H1 (cell line): ENCODE measurements around the gene ZMIZ1. TPM values are rescaled to one million over a fixed set of nuclear protein-coding genes. Genes with fewer than 3 reads are reported as not detected.

Experiments
- CTCF ChIA-PET: fragments of 300-600 bp; sonication (Branson Sonifier 250); formaldehyde crosslinking; loops from one replicate; lab custom pipeline; 2021; ENCODE audit not compliant: partially characterized antibody; lab: Charles Lee
- POLR2A ChIA-PET: fragments of 300-600 bp; sonication (Branson Sonifier 250); formaldehyde crosslinking; loops from one replicate; lab custom pipeline; 2021; ENCODE audit warnings: inconsistent platforms; ENCODE audit not compliant: partially characterized antibody; lab: Charles Lee
- DNase-seq, 2 experiments: peaks; one replicate each; pipeline versions ENCODE4 v3.0.0 to v3.0.0-alpha.2; 2010 to 2022; ENCODE audit warnings: low spot score in 2 of 2, low read depth in 1 of 2, mixed read lengths in 1 of 2
- FAIRE-seq: peaks from 2 replicates; lab custom pipeline; 2011; peaks lifted over from hg19 to GRCh38; lab: Jason Lieb, UNC
- H2AFZ ChIP-seq: 2 replicates; pipeline ENCODE4 v1.8.1; 2012; ENCODE audit warnings: low read length, inconsistent platforms
- H2AK5ac ChIP-seq: 2 replicates; pipeline ENCODE4 v1.6.1; 2013; ENCODE audit warnings: low read depth, low read length
- H2BK120ac ChIP-seq: replicated peaks from 2 replicates; pipeline ENCODE3; 2013; ENCODE audit warnings: low read depth, low read length, inconsistent platforms
- H2BK12ac ChIP-seq: 2 replicates; pipeline ENCODE4 v1.6.1; 2013; ENCODE audit warnings: low read depth, low read length
- H2BK15ac ChIP-seq: 2 replicates; pipeline ENCODE4 v1.6.1; 2013; ENCODE audit warnings: low read length
- H2BK20ac ChIP-seq: 2 replicates; pipeline ENCODE4 v1.6.1; 2013; ENCODE audit warnings: low read length
- H2BK5ac ChIP-seq: 2 replicates; pipeline ENCODE4 v1.6.1; 2013; ENCODE audit warnings: low read depth, low read length
- H3K14ac ChIP-seq: 2 replicates; pipeline ENCODE4 v1.6.1; 2013; ENCODE audit warnings: inconsistent platforms; ENCODE audit not compliant: insufficient read length
- H3K18ac ChIP-seq: 2 replicates; pipeline ENCODE4 v1.6.1; 2013; ENCODE audit warnings: low read length; ENCODE audit errors: extremely low read depth
- H3K23ac ChIP-seq: 2 replicates; pipeline ENCODE4 v1.6.1; 2013; ENCODE audit warnings: inconsistent platforms; ENCODE audit not compliant: insufficient read length
- H3K23me2 ChIP-seq: 2 replicates; pipeline ENCODE4 v1.6.1; 2013; ENCODE audit warnings: low read depth, low read length
- H3K27ac ChIP-seq: 2 replicates; pipeline ENCODE4 v1.6.1; 2011; ENCODE audit warnings: low read depth, low read length, inconsistent platforms
- H3K27me3 ChIP-seq, 4 experiments: replicated peaks in 1 of 4; 1 replicate in 1 of 4; 2 replicates in 3 of 4; pipeline versions ENCODE4 v1.6.1 to v1.8.1; 2011 to 2013; ENCODE audit warnings: low read length in 3 of 4, mild to moderate bottlenecking in 3 of 4, inconsistent platforms in 2 of 4, mixed read lengths in 2 of 4, moderate library complexity in 1 of 4; ENCODE audit not compliant: control insufficient read depth in 3 of 4, insufficient read depth in 3 of 4; ENCODE audit errors: extremely low read depth in 1 of 4
- H3K36me3 ChIP-seq, 4 experiments: 2 replicates each; pipeline versions ENCODE4 v1.6.1 to v1.8.1; 2011 to 2013; ENCODE audit warnings: mild to moderate bottlenecking in 4 of 4, low read length in 3 of 4, moderate library complexity in 2 of 4, control low read depth in 1 of 4, inconsistent platforms in 1 of 4; ENCODE audit not compliant: insufficient read depth in 4 of 4, control insufficient read depth in 2 of 4
- H3K4ac ChIP-seq: replicated peaks from 2 replicates; pipeline ENCODE3; 2013; ENCODE audit warnings: low read length, low read depth, mixed read lengths, inconsistent platforms; ENCODE audit not compliant: insufficient read length
- H3K4me1 ChIP-seq, 4 experiments: replicated peaks in 1 of 4; 1 replicate in 1 of 4; 2 replicates in 3 of 4; pipeline versions ENCODE4 v1.6.1 to v1.8.1; 2011 to 2013; ENCODE audit warnings: low read length in 3 of 4, inconsistent platforms in 2 of 4, mixed read lengths in 1 of 4; ENCODE audit not compliant: insufficient read depth in 4 of 4, control insufficient read depth in 3 of 4
- H3K4me2 ChIP-seq, 2 experiments: 2 replicates each; pipeline versions ENCODE4 v1.6.1 to v1.8.1; 2011 to 2013; ENCODE audit warnings: low read depth in 2 of 2, low read length in 2 of 2, control low read depth in 1 of 2, inconsistent platforms in 1 of 2, mild to moderate bottlenecking in 1 of 2; ENCODE audit not compliant: insufficient read depth in 1 of 2
- H3K4me3 ChIP-seq, 4 experiments: fragments of 200-600, 300-600 bp in 1 of 4; sonication (generic), shearing (Covaris generic), sonication (Bioruptor Twin) in 1 of 4; 2 replicates each; pipeline versions ENCODE4 v1.5.1 to v1.8.1; 2011 to 2016; ENCODE audit warnings: low read length in 4 of 4, low read depth in 3 of 4, control low read depth in 2 of 4, inconsistent platforms in 2 of 4, mild to moderate bottlenecking in 2 of 4, mixed read lengths in 1 of 4, moderate library complexity in 1 of 4; ENCODE audit not compliant: insufficient read depth in 2 of 4; ENCODE audit errors: extremely low read depth in 1 of 4
- H3K56ac ChIP-seq: replicated peaks from 2 replicates; pipeline ENCODE3; 2013; ENCODE audit warnings: low read depth, mild to moderate bottlenecking, mixed read lengths, low read length, inconsistent platforms; ENCODE audit not compliant: insufficient read length
- H3K79me1 ChIP-seq: 2 replicates; pipeline ENCODE4 v1.6.1; 2013; ENCODE audit warnings: low read depth, low read length, control low read depth
- H3K79me2 ChIP-seq, 2 experiments: 2 replicates each; pipeline versions ENCODE4 v1.6.1 to v1.8.1; 2012 to 2013; ENCODE audit warnings: low read length in 2 of 2, mild to moderate bottlenecking in 2 of 2, inconsistent platforms in 1 of 2; ENCODE audit not compliant: insufficient read depth in 2 of 2, control insufficient read depth in 1 of 2
- H3K9ac ChIP-seq, 4 experiments: replicated peaks in 1 of 4; 1 replicate in 1 of 4; 2 replicates in 3 of 4; pipeline versions ENCODE4 v1.6.1 to v1.8.1; 2011 to 2013; ENCODE audit warnings: low read depth in 3 of 4, low read length in 3 of 4, control low read depth in 2 of 4, mild to moderate bottlenecking in 2 of 4, moderate library complexity in 2 of 4, inconsistent platforms in 1 of 4; ENCODE audit errors: extremely low read depth in 1 of 4
- H3K9me3 ChIP-seq, 2 experiments: 2 replicates each; pipeline versions ENCODE4 v1.6.1 to v1.8.1; 2012 to 2013; ENCODE audit warnings: mild to moderate bottlenecking in 2 of 2, moderate library complexity in 2 of 2, control low read depth in 1 of 2, inconsistent platforms in 1 of 2, low read depth in 1 of 2, low read length in 1 of 2, mixed read lengths in 1 of 2; ENCODE audit not compliant: insufficient read depth in 2 of 2
- H4K20me1 ChIP-seq, 2 experiments: replicated peaks in 1 of 2; 2 replicates each; pipeline versions ENCODE3 to v1.8.1; 2011 to 2013; ENCODE audit warnings: inconsistent platforms in 2 of 2, low read length in 2 of 2, mild to moderate bottlenecking in 1 of 2; ENCODE audit not compliant: insufficient read depth in 2 of 2, control insufficient read depth in 1 of 2
- H4K5ac ChIP-seq: 2 replicates; pipeline ENCODE4 v1.6.1; 2013; ENCODE audit warnings: low read length, low read depth, mixed read lengths, inconsistent platforms; ENCODE audit not compliant: insufficient read length
- H4K8ac ChIP-seq: 2 replicates; pipeline ENCODE4 v1.8.0; 2013; ENCODE audit warnings: mild to moderate bottlenecking, moderate library complexity, low read length, inconsistent platforms; ENCODE audit not compliant: insufficient read depth; ENCODE audit errors: extremely low read depth
- H4K91ac ChIP-seq: replicated peaks from 2 replicates; pipeline ENCODE3; 2013; ENCODE audit warnings: low read length, mixed read lengths, inconsistent platforms; ENCODE audit not compliant: insufficient read length
- CBX8 ChIP-seq: fragments of 300-800, 300-1000 bp; sonication (generic); IDR thresholded peaks from 2 replicates; pipeline ENCODE4 v1.7.1; 2016; ENCODE audit warnings: low read depth, low read length, borderline replicate concordance
- CTBP2 ChIP-seq: IDR thresholded peaks from 2 replicates; pipeline ENCODE4 v1.7.0; 2011; ENCODE audit warnings: borderline replicate concordance, mild to moderate bottlenecking, moderate library complexity, mixed read lengths, low read length; ENCODE audit not compliant: insufficient read depth, insufficient read length
- EGR1 ChIP-seq: IDR thresholded peaks from 2 replicates; pipeline ENCODE4 v1.6.1; 2011; ENCODE audit warnings: low read depth, low read length, borderline replicate concordance
- HDAC6 ChIP-seq: IDR thresholded peaks from one replicate; pipeline ENCODE4 v1.7.1; 2012; ENCODE audit warnings: low read depth, mild to moderate bottlenecking, inconsistent platforms, low read length, moderate library complexity
- MAFK ChIP-seq: IDR thresholded peaks from 2 replicates; pipeline ENCODE4 v1.6.1; 2012; ENCODE audit warnings: low read depth, mild to moderate bottlenecking, improper control_type of control experiment, low read length
- NANOG ChIP-seq: IDR thresholded peaks from 2 replicates; pipeline ENCODE4 v1.6.1; 2011; ENCODE audit warnings: low read length, low read depth, mild to moderate bottlenecking, inconsistent platforms; ENCODE audit not compliant: insufficient read depth, poor library complexity, severe bottlenecking
- POLR2AphosphoS5 ChIP-seq: IDR thresholded peaks from 2 replicates; pipeline ENCODE4 v1.6.1; 2011; ENCODE audit warnings: low read depth, low read length
- SAP30 ChIP-seq: fragments of 300-600 bp; sonication (generic); IDR thresholded peaks from 2 replicates; pipeline ENCODE4 v1.7.1; 2012; ENCODE audit warnings: low read length, moderate library complexity, mild to moderate bottlenecking, inconsistent platforms; ENCODE audit not compliant: insufficient read depth, insufficient replicate concordance
- WGBS, 2 experiments: shearing (Covaris generic) in 1 of 2; methylation state at CpG; one replicate each; pipeline versions ENCODE4 v1.1.6 to v1.1.7; 2013 to 2015; ENCODE audit warnings: low lambda C conversion rate in 2 of 2, mixed read lengths in 2 of 2, inconsistent platforms in 1 of 2, low coverage in 1 of 2, missing lambda C conversion rate in 1 of 2; ENCODE audit not compliant: insufficient replicate concordance in 2 of 2, insufficient coverage in 1 of 2, insufficient read length in 1 of 2; ENCODE audit errors: extremely low coverage in 1 of 2, missing lambda C conversion rate in 1 of 2; 5-methylcytosine and 5-hydroxymethylcytosine counted together
- polyA plus RNA-seq, 7 experiments: library from polyadenylated mRNA; depleted of rRNA in 3 of 7; stranded (reverse) in 5 of 7; unstranded in 2 of 7; fragments of >200 nt in 5 of 7; fragments of 200-250 nt in 2 of 7; gene quantifications; 1 replicate in 5 of 7; 2 replicates in 1 of 7; 4 replicates in 1 of 7; pipeline versions ENCODE4 v1.2.1 to v1.2.3, GENCODE V29; 2011 to 2013; ENCODE audit warnings: missing spikeins in 2 of 7, mixed read lengths in 2 of 7
- total RNA-seq: library from RNA; stranded (reverse); fragmentation: NEBNext Ultra II Directional; extraction: Animal tissue kit (Norgen Biotek cat#: 25700); gene quantifications from 2 replicates; pipeline ENCODE4 v1.2.1, GENCODE V29; 2021
- TF ChIP-seq, protein P1 (sequence below): IDR thresholded peaks from 2 replicates; pipeline ENCODE4 v1.6.1; 2012; ENCODE audit warnings: low read length, inconsistent platforms

ZMIZ1 gene
- total and polyA plus RNA-seq, 2 of the 8 experiments (the other 6 are each of a cell fraction or from before 2014, with no cell fraction given): 8.1 to 28.0 TPM

DNA sequence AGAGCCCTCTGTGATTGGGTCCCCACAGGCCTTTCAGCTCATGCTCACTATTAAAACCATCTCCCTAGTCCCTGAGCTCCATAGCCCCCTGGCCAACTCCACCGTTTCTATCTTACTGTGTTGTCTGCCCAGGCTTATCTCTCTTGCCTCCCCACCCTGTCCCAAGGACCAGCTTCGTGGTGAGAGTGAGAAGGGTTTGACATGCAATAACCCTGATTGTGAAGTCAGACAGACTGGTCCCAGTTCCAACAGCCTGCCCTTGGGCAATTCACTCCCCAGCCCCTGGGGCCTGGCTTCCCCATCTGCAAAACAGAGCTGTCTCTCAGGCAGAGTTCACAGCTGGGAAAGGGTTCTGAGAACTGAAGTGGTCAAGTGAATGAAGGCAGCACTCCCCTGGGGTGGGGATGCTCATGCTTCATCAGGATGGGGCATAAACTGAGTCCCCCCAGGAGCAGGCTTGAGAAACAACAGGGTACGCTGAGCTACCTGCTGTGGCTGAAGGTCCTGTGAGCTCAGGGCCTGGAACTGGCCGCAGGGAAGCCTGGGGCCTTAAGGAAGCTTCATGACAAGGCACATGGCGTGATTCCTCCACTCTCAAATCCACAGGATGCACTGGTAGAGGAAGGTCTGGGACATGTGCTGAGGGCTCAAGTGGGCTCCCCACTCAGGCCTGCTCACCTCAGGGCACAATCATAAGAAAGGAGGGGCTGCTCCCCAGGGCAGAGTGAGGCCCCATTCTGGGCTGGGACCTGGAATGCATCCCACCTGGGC, 276.7 kb downstream of the ZMIZ1 start:
- Histone ChIP-seq H2BK120ac (no peak overlapping the region), H2BK20ac (no peak overlapping the region), H2BK5ac (no peak overlapping the region), H3K9me3 (no peaks in the 10 kb centered on the region), H3K4me3 (no peak overlapping the region; a peak in 1 of 8 replicates), H3K36me3 (peaks cover 3 to 13% (median 9%) of the 10 kb centered on the region in 4 experiments; a peak in 7 of 8 replicates), H2BK15ac (no peak overlapping the region), H3K79me2 (peaks cover 0 to 11% of the 10 kb centered on the region in 2 experiments; a peak in 1 of 4 replicates), H3K23me2 (peaks cover 8% of the 10 kb centered on the region; the same call in 1 of the 2 replicates), H3K4me1 (peaks cover 0 to 14% (median 6%) of the 10 kb centered on the region in 4 experiments; a peak in 6 of 7 replicates), H3K18ac (no peak overlapping the region), H2BK12ac (no peak overlapping the region; the same call in 1 of the 2 replicates), H3K4ac (no peak overlapping the region), H3K4me2 (no peak overlapping the region), H3K56ac (no peak overlapping the region), H4K20me1 (peaks cover 11 to 12% of the 10 kb centered on the region in 2 experiments), H2AK5ac (no peak overlapping the region), H4K5ac (no peak overlapping the region), H4K8ac (no peak overlapping the region), H3K27ac (no peak overlapping the region), H2AFZ (no peak overlapping the region), H3K27me3 (no peaks in the 10 kb centered on the region), H3K9ac (no peak overlapping the region), H3K14ac (no peak overlapping the region), H4K91ac (no peak overlapping the region), H3K79me1 (peaks cover 13% of the 10 kb centered on the region; the same call in 1 of the 2 replicates), H3K23ac (no peak overlapping the region)
- POLR2A ChIA-PET: interaction anchor here (1.2 to 1.4 kb wide), 3 partner anchors 10 to 51 kb away, joined by 3 to 6 read pairs (median 3); no protein-coding TSS in a partner anchor
- CTCF ChIA-PET: interaction anchor here (0.8 to 6.6 kb wide), 13 partner anchors 9 to 156 kb away, joined by 3 to 50 read pairs (median 4); no protein-coding TSS in a partner anchor
- FAIRE-seq (no peak), DNase-seq (no peak)
- WGBS, 2 experiments: 94% methylated on average over 5 of the region's 5 CpGs; no CpG with 5 or more reads in 1 of the 2 experiments
- no peak for TF ChIP-seq POLR2AphosphoS5
- no peak for TF ChIP-seq CBX8
- TF ChIP-seq NANOG: no peak
- TF ChIP-seq HDAC6: no peak
- TF ChIP-seq CTBP2: no peak
- TF ChIP-seq, protein P1, sequence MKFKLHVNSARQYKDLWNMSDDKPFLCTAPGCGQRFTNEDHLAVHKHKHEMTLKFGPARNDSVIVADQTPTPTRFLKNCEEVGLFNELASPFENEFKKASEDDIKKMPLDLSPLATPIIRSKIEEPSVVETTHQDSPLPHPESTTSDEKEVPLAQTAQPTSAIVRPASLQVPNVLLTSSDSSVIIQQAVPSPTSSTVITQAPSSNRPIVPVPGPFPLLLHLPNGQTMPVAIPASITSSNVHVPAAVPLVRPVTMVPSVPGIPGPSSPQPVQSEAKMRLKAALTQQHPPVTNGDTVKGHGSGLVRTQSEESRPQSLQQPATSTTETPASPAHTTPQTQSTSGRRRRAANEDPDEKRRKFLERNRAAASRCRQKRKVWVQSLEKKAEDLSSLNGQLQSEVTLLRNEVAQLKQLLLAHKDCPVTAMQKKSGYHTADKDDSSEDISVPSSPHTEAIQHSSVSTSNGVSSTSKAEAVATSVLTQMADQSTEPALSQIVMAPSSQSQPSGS: no peak
- no peak for TF ChIP-seq MAFK
- no peak for TF ChIP-seq EGR1
- no peak for TF ChIP-seq SAP30
